ENCODE data around the gene RAB1A.
"Not testable (repeated sequence)": the region's sequence is repeated elsewhere in the genome, so short reads cannot be mapped to it uniquely, and the experiment has no call there.

The RAB1A gene

DNA sequence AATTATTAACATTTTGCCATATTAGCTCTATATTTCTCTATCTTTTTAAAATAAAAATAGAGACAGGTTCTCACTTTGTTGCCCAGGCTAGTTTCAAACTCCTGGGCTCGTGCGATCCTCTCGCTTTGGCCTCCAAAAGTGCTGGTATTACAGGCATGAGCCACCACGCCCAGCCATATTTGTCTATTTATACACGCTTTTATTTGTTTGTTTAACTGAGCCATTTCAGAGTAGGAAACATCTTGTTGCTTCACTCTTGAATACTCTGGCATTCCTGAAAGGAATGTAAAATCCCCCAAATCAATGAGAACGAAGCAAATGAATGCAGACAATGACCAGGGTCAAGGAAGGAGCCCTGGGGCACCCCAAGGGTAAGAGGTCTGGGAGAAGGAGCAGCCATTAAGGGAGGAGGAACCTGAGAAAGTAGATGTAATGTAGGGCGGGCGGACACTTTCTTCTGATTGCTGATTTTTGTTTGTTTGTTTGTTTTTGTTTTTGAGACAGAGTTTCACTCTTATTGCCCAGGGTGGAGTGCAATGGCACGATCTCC, 31.7 kb upstream of the RAB1A start:
- Histone ChIP-seq H3K4me1 (ENCODE audit: control insufficient read depth in 5 of 5, insufficient read depth in 5 of 5, low read length in 5 of 5) (peaks cover 0 to 17% (median 15%) of the 10 kb centered on the region in 5 donors), H3K4me3 (ENCODE audit: low read depth in 1 of 5, low read length in 5 of 5) (no peak overlapping the region), H3K27me3 (ENCODE audit: control insufficient read depth in 5 of 5, insufficient read depth in 4 of 5, low read length in 5 of 5) (no peaks in the 10 kb centered on the region), H3K9me3 (ENCODE audit: control insufficient read depth in 5 of 5, low read length in 5 of 5) (no peaks in the 10 kb centered on the region), H3K27ac (ENCODE audit: low read depth, low read length) (no peak overlapping the region), H3K9ac (ENCODE audit: low read length in 5 of 5) (no peak overlapping the region), H3K36me3 (ENCODE audit: control insufficient read depth in 5 of 5, insufficient read depth in 5 of 5, low read length in 5 of 5) (no peaks in the 10 kb centered on the region)

DNA sequence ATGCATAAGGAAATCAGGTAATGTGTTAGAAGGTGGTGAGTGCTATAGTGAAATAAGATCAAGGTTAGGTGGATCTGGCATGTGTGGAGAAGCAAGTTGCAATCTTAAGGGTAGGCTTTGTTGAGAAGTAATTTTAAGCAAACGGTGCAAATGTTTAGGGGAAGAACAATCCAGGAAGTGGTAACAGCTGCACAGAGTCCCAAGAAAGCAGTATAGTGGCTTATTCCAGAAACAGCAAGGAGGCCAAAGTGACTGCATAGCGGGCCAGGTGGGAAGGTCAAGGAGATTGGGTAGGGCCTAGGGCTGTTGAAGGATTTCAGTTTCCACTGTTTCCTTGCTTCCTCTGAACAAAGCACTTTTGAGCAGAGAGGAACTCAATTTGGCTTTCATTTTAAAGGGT, 30.0 kb upstream of the RAB1A start:
- H3K36me3 ChIP-seq (ENCODE audit: control insufficient read depth in 5 of 5, insufficient read depth in 5 of 5, low read length in 5 of 5): no peaks in the 10 kb centered on the region
- H3K9me3 ChIP-seq (ENCODE audit: control insufficient read depth in 5 of 5, low read length in 5 of 5): no peaks in the 10 kb centered on the region
- H3K27me3 ChIP-seq (ENCODE audit: control insufficient read depth in 5 of 5, insufficient read depth in 4 of 5, low read length in 5 of 5): no peaks in the 10 kb centered on the region
- no peak overlapping the region for H3K27ac ChIP-seq (ENCODE audit: low read depth, low read length)
- H3K4me3 ChIP-seq (ENCODE audit: low read depth in 1 of 5, low read length in 5 of 5): no peak overlapping the region
- no peak overlapping the region for H3K9ac ChIP-seq (ENCODE audit: low read length in 5 of 5)
- peaks cover 0 to 13% (median 10%) of the 10 kb centered on the region in 5 donors for H3K4me1 ChIP-seq (ENCODE audit: control insufficient read depth in 5 of 5, insufficient read depth in 5 of 5, low read length in 5 of 5)

DNA sequence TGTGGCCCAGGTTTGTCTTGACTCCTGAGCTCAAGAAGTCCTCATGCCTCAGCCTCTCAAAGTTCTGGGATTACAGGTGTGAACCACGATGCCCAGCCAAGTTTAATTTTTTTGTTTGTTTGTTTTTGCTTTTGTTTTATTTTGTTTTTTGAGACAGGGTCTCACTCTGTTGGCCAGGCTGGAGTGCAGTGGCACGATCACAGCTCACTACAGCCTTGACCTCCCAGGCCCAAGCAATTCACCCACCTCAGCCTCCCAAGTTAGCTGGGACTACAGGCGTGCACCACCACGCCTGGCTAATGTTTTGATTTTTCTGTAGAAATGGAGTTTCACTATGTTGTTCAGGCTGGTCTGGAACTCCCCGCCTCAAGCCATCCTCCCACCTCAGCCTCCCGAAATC, 29.4 kb upstream of the RAB1A start:
- Histone ChIP-seq H3K36me3 (ENCODE audit: control insufficient read depth in 5 of 5, insufficient read depth in 5 of 5, low read length in 5 of 5) (no peaks in the 10 kb centered on the region), H3K9me3 (ENCODE audit: control insufficient read depth in 5 of 5, low read length in 5 of 5) (no peaks in the 10 kb centered on the region), H3K9ac (ENCODE audit: low read length in 5 of 5) (no peak overlapping the region), H3K27ac (ENCODE audit: low read depth, low read length) (no peak overlapping the region), H3K27me3 (ENCODE audit: control insufficient read depth in 5 of 5, insufficient read depth in 4 of 5, low read length in 5 of 5) (no peaks in the 10 kb centered on the region), H3K4me3 (ENCODE audit: low read depth in 1 of 5, low read length in 5 of 5) (no peak overlapping the region), H3K4me1 (ENCODE audit: control insufficient read depth in 5 of 5, insufficient read depth in 5 of 5, low read length in 5 of 5) (peaks cover 0 to 8% (median 5%) of the 10 kb centered on the region in 5 donors)

DNA sequence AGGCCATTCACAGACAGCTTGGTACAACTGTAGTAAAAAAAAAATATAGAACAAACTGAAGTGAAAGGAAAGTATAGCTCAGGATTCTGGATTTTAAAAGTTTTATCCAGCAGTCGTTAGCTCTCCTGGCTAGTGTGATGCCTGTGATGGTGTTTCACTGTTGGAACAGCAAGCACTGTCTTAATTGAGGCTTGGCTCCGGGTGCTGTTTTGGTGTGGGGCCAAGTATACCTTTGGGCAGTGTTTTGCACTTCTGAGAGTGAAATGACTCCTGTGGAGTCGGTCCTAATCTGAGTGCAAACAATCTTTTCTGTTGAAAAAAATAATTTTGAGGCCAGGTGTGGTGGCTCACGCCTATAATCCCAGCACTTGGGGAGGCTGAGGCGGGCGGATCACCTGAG, 28.7 kb upstream of the RAB1A start:
- Histone ChIP-seq H3K9ac (ENCODE audit: low read length in 5 of 5) (no peak overlapping the region), H3K36me3 (ENCODE audit: control insufficient read depth in 5 of 5, insufficient read depth in 5 of 5, low read length in 5 of 5) (no peaks in the 10 kb centered on the region), H3K9me3 (ENCODE audit: control insufficient read depth in 5 of 5, low read length in 5 of 5) (no peaks in the 10 kb centered on the region), H3K4me1 (ENCODE audit: control insufficient read depth in 5 of 5, insufficient read depth in 5 of 5, low read length in 5 of 5) (peaks cover 0 to 8% (median 0%) of the 10 kb centered on the region in 5 donors), H3K4me3 (ENCODE audit: low read depth in 1 of 5, low read length in 5 of 5) (no peak overlapping the region), H3K27ac (ENCODE audit: low read depth, low read length) (no peak overlapping the region), H3K27me3 (ENCODE audit: control insufficient read depth in 5 of 5, insufficient read depth in 4 of 5, low read length in 5 of 5) (no peaks in the 10 kb centered on the region)

DNA sequence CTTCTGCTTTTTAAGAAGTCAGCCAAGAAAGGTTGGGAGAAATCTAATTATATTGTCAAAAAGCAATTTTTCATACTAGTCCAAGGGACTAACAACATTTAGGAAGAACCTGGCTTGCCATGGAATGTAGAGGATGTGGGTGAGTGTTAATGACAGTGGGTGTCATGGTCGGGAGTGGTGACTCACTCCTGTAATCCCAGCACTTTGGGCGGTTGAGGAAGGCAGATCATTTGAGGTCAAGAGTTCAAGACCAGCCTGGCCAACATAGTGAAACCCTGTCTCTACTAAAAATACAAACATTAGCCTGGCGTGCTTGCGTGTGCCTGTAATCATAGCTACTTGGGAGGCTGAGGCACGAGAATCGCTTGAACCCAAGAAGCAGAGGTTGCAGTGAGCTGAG, 27.9 kb upstream of the RAB1A start:
- H3K4me1 ChIP-seq (ENCODE audit: control insufficient read depth in 5 of 5, insufficient read depth in 5 of 5, low read length in 5 of 5); H3K9me3 ChIP-seq (ENCODE audit: control insufficient read depth in 5 of 5, low read length in 5 of 5); H3K36me3 ChIP-seq (ENCODE audit: control insufficient read depth in 5 of 5, insufficient read depth in 5 of 5, low read length in 5 of 5); H3K4me3 ChIP-seq (ENCODE audit: low read depth in 1 of 5, low read length in 5 of 5); H3K27ac ChIP-seq (ENCODE audit: low read depth, low read length); H3K27me3 ChIP-seq (ENCODE audit: control insufficient read depth in 5 of 5, insufficient read depth in 4 of 5, low read length in 5 of 5); H3K9ac ChIP-seq (ENCODE audit: low read length in 5 of 5): not testable (repeated sequence)

DNA sequence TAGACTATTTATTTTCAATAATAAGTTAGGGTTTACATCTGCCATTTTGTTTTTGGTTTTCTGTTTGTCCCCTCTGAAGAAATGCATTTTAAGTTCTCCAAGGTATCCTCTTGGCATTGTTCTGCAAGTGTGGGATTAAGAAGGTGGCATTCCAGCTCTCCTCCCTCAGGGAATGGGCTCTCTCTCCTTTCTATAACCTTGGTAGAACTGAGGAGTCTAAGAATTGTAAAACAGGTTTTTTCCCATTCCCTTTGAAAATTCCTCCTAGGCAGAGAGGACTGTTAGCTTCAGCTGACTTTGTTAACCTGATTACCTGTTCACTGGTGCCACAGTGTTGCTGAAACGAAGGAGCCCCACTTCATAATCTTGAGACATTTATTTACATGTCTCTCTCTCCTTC, 26.1 kb upstream of the RAB1A start:
- Histone ChIP-seq H3K4me1 (ENCODE audit: control insufficient read depth in 5 of 5, insufficient read depth in 5 of 5, low read length in 5 of 5) (peaks cover 0 to 8% (median 0%) of the 10 kb centered on the region in 5 donors), H3K27me3 (ENCODE audit: control insufficient read depth in 5 of 5, insufficient read depth in 4 of 5, low read length in 5 of 5) (no peaks in the 10 kb centered on the region)

DNA sequence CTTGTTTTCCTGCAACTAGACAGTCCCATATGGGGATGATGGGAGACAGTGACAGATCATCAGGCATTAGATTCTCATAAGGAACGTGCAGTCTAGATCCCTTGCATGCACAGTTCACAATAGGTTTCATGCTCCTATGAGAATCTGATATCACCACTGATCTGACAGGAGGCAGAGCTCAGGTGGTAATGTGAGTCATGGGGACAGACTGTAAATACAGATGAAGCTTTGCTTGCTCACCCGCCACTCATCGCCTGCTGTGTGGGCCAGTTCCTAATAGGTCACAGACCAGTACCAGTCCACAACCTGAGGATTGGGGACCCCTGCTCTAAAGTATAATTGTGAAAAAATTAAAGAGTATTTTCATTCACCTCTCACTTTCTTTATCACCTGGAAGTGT, 23.6 kb upstream of the RAB1A start:
- Histone ChIP-seq H3K27me3 (ENCODE audit: control insufficient read depth in 5 of 5, insufficient read depth in 4 of 5, low read length in 5 of 5) (no peaks in the 10 kb centered on the region), H3K36me3 (ENCODE audit: control insufficient read depth in 5 of 5, insufficient read depth in 5 of 5, low read length in 5 of 5) (no peaks in the 10 kb centered on the region), H3K27ac (ENCODE audit: low read depth, low read length) (no peak overlapping the region), H3K4me3 (ENCODE audit: low read depth in 1 of 5, low read length in 5 of 5) (no peak overlapping the region), H3K4me1 (ENCODE audit: control insufficient read depth in 5 of 5, insufficient read depth in 5 of 5, low read length in 5 of 5) (no peaks in the 10 kb centered on the region), H3K9me3 (ENCODE audit: control insufficient read depth in 5 of 5, low read length in 5 of 5) (no peaks in the 10 kb centered on the region), H3K9ac (ENCODE audit: low read length in 5 of 5) (no peak overlapping the region)

More for the DNA sequence above, 26.1 kb upstream of the RAB1A start:
- H3K4me3 ChIP-seq (ENCODE audit: low read depth in 1 of 5, low read length in 5 of 5): no peak overlapping the region
- no peak overlapping the region for H3K9ac ChIP-seq (ENCODE audit: low read length in 5 of 5)
- no peak overlapping the region for H3K27ac ChIP-seq (ENCODE audit: low read depth, low read length)
- H3K9me3 ChIP-seq (ENCODE audit: control insufficient read depth in 5 of 5, low read length in 5 of 5): no peaks in the 10 kb centered on the region
- no peaks in the 10 kb centered on the region for H3K36me3 ChIP-seq (ENCODE audit: control insufficient read depth in 5 of 5, insufficient read depth in 5 of 5, low read length in 5 of 5)

DNA sequence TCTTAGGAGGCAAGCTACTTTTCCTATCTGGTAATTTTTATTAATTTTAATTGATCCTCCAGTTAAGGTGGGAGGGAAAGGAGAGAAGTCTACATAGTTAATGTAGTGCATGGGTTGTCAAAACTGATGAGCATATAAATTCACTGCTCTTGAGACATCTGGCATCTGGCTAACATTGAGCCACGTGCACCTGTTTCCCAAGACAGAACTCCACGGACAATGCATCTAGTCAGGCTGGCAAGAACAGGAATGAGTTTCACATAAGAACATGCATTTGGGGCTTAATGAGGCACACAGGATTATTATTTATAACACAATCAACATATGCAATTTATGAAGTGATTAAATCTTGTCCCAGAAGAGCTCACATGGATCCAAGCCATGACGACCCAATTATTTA, 16.2 kb upstream of the RAB1A start:
- H3K4me1 ChIP-seq (ENCODE audit: control insufficient read depth in 5 of 5, insufficient read depth in 5 of 5, low read length in 5 of 5): no peaks in the 10 kb centered on the region
- no peak overlapping the region for H3K4me3 ChIP-seq (ENCODE audit: low read depth in 1 of 5, low read length in 5 of 5)
- H3K9me3 ChIP-seq (ENCODE audit: control insufficient read depth in 5 of 5, low read length in 5 of 5): no peaks in the 10 kb centered on the region
- no peaks in the 10 kb centered on the region for H3K36me3 ChIP-seq (ENCODE audit: control insufficient read depth in 5 of 5, insufficient read depth in 5 of 5, low read length in 5 of 5)
- no peak overlapping the region for H3K9ac ChIP-seq (ENCODE audit: low read length in 5 of 5)
- no peaks in the 10 kb centered on the region for H3K27me3 ChIP-seq (ENCODE audit: control insufficient read depth in 5 of 5, insufficient read depth in 4 of 5, low read length in 5 of 5)
- no peak overlapping the region for H3K27ac ChIP-seq (ENCODE audit: low read depth, low read length)

DNA sequence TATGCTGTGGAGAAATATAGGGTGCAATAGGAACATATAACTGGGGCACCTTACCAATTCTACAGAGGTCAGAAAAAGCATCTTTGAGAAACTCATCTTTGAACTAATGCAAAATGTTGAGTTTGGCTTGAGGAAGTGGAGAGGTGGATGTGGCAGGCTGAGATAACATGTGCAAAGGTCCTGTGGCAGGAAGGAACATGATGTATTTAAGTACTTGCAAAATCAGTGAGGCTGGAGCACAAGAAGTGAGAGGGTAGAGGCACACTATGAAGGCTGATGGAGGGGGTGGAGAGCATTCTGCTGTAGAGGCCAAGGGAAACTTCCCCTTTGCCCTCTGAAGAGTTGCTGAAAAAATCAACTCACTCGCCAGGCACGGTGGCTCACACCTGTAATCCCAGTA, 14.7 kb upstream of the RAB1A start:
- Histone ChIP-seq H3K27me3 (ENCODE audit: control insufficient read depth in 5 of 5, insufficient read depth in 4 of 5, low read length in 5 of 5) (no peaks in the 10 kb centered on the region), H3K4me3 (ENCODE audit: low read depth in 1 of 5, low read length in 5 of 5) (no peak overlapping the region), H3K36me3 (ENCODE audit: control insufficient read depth in 5 of 5, insufficient read depth in 5 of 5, low read length in 5 of 5) (no peaks in the 10 kb centered on the region), H3K9me3 (ENCODE audit: control insufficient read depth in 5 of 5, low read length in 5 of 5) (no peaks in the 10 kb centered on the region), H3K27ac (ENCODE audit: low read depth, low read length) (no peak overlapping the region), H3K9ac (ENCODE audit: low read length in 5 of 5) (no peak overlapping the region), H3K4me1 (ENCODE audit: control insufficient read depth in 5 of 5, insufficient read depth in 5 of 5, low read length in 5 of 5) (no peaks in the 10 kb centered on the region)

DNA sequence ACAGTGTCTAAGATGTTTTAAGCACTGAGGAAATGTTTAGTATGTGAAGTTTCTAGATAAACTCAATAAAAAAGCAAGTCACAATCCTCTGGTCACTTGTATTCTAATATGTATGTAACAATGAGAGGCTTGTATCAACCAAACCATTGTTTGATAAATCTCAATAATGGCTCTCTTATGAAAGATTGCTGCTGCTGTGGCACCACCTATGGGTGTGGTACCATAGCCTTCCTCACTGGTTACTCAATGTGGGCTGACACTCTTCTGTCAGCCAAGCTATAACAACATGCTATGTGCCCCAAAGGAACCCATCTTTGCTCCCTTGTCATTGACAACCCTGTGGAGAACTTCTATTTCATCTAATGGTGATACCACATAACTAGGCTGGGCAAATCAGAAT, 12.6 kb upstream of the RAB1A start:
- no peaks in the 10 kb centered on the region for H3K27me3 ChIP-seq (ENCODE audit: control insufficient read depth in 5 of 5, insufficient read depth in 4 of 5, low read length in 5 of 5)
- no peaks in the 10 kb centered on the region for H3K4me1 ChIP-seq (ENCODE audit: control insufficient read depth in 5 of 5, insufficient read depth in 5 of 5, low read length in 5 of 5)
- H3K36me3 ChIP-seq (ENCODE audit: control insufficient read depth in 5 of 5, insufficient read depth in 5 of 5, low read length in 5 of 5): no peaks in the 10 kb centered on the region
- no peak overlapping the region for H3K27ac ChIP-seq (ENCODE audit: low read depth, low read length)
- no peak overlapping the region for H3K4me3 ChIP-seq (ENCODE audit: low read depth in 1 of 5, low read length in 5 of 5)
- H3K9ac ChIP-seq (ENCODE audit: low read length in 5 of 5): no peak overlapping the region
- H3K9me3 ChIP-seq (ENCODE audit: control insufficient read depth in 5 of 5, low read length in 5 of 5): no peaks in the 10 kb centered on the region

Data from subcutaneous abdominal adipose tissue (tissue), 5 donors.